MM.1S (cell line): Measurements from ENCODE around the gene RPTOR.

Experiments
- DNase-seq: peaks from one replicate; pipeline ENCODE4 v3.0.0-alpha.2; 2015
- H2AFZ ChIP-seq: fragments of 300-600 bp; sonication (generic); 2 replicates; pipeline ENCODE4 v1.6.0; 2016; ENCODE audit warnings: antibody characterized with exemption, low read length
- H3F3A ChIP-seq: fragments of 300-600 bp; sonication (generic); 2 replicates; pipeline ENCODE4 v1.6.1; 2016; ENCODE audit warnings: mild to moderate bottlenecking, antibody characterized with exemption, low read length, moderate library complexity, mixed read lengths; ENCODE audit not compliant: insufficient read depth
- H3K27ac ChIP-seq: fragments of 300-600 bp; sonication (generic); 2 replicates; pipeline ENCODE4 v1.5.1; 2016; ENCODE audit warnings: mild to moderate bottlenecking, low read length
- H3K27me3 ChIP-seq: fragments of 300-600 bp; sonication (generic); replicated peaks from 2 replicates; pipeline ENCODE4 v1.6.0; 2016; ENCODE audit warnings: low read length; ENCODE audit not compliant: insufficient read depth
- H3K36me3 ChIP-seq: fragments of 300-600 bp; sonication (generic); replicated peaks from 2 replicates; pipeline ENCODE4 v1.6.1; 2016; ENCODE audit warnings: mild to moderate bottlenecking, low read length, mixed read lengths; ENCODE audit not compliant: insufficient read depth
- H3K4me1 ChIP-seq: fragments of 300-600 bp; sonication (generic); 2 replicates; pipeline ENCODE4 v1.6.1; 2016; ENCODE audit warnings: low read length, mixed read lengths
- H3K4me2 ChIP-seq: fragments of 300-600 bp; sonication (generic); 2 replicates; pipeline ENCODE4 v1.6.0; 2016; ENCODE audit warnings: low read depth, low read length
- H3K4me3 ChIP-seq: fragments of 300-600 bp; sonication (generic); 2 replicates; pipeline ENCODE4 v1.5.1; 2016; ENCODE audit warnings: low read length, mixed read lengths
- H3K79me2 ChIP-seq: fragments of 300-600 bp; sonication (generic); 2 replicates; pipeline ENCODE4 v1.6.1; 2016; ENCODE audit warnings: mixed run types, low read length, mixed read lengths
- H3K9ac ChIP-seq: fragments of 300-600 bp; sonication (generic); 2 replicates; pipeline ENCODE4 v1.6.1; 2016; ENCODE audit warnings: low read length, mixed read lengths
- H3K9me2 ChIP-seq: fragments of 300-600 bp; sonication (generic); replicated peaks from 2 replicates; pipeline ENCODE4 v1.6.1; 2016; ENCODE audit warnings: mild to moderate bottlenecking, low read length, mixed read lengths; ENCODE audit not compliant: insufficient read depth
- H3K9me3 ChIP-seq: fragments of 300-600 bp; sonication (generic); replicated peaks from 2 replicates; pipeline ENCODE4 v1.6.1; 2016; ENCODE audit warnings: mild to moderate bottlenecking, low read length, mixed read lengths; ENCODE audit not compliant: insufficient read depth
- H4K20me1 ChIP-seq: fragments of 300-600 bp; sonication (generic); 2 replicates; pipeline ENCODE4 v1.6.1; 2016; ENCODE audit warnings: mild to moderate bottlenecking, low read length, moderate library complexity, mixed read lengths; ENCODE audit not compliant: insufficient read depth
- EZH2 ChIP-seq: fragments of 300-600 bp; sonication (generic); optimal IDR thresholded peaks from 2 replicates; pipeline ENCODE3; 2017; ENCODE audit warnings: low read depth, mild to moderate bottlenecking, antibody characterized with exemption, low read length, mixed read lengths
- EZH2phosphoT487 ChIP-seq: fragments of 300-600 bp; sonication (generic); IDR thresholded peaks from 2 replicates; pipeline ENCODE4 v1.6.1; 2018; ENCODE audit warnings: antibody characterized with exemption, low read length
- TF ChIP-seq, protein P1 (sequence below): fragments of 300-600 bp; sonication (generic); IDR thresholded peaks from 2 replicates; pipeline ENCODE4 v1.5.1; 2016; ENCODE audit warnings: antibody characterized with exemption, low read length, mixed read lengths

Gene RPTOR

DNA sequence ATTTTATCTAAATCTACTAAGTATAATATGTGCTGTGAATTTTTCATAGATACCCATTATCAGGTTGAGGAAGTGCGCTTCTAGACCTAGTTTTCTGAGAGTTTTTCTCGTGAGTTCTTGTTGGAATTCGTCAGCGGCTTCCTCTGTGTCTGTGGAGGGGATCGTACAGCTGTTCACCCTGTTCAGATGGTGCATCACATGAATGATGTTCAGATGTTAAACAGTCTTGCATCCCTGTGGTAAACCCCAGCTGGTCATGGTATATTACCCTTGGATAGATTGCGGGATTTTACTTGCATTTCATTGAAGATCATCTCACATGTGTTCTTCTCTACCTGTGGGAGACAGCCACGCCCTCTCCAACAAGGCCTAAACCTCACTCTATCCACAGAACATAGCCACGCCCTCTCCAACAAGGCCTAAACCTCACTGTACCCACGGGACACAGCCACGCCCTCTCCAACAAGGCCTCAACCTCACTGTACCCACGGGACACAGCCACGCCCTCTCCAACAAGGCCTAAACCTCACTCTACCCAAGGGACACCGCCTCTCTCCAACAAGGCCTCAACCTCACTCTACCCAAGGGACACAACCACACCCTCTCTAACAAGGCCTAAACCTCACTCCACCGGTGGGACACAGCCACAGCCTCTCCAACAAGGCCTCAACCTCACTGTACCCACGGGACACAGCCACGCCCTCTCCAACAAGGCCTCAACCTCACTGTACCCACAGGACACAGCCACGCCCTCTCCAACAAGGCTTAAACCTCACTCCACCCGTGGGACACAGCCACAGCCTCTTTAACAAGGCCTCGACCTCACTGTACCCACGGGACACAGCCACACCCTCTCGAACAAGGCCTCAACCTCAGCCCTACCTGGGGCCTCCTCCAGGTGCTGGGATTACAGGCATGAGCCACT is 266.8 kb downstream of the RPTOR start:
- Histone ChIP-seq H3K36me3 (no peaks in the 10 kb centered on the region), H3K79me2 (no peaks in the 10 kb centered on the region), H3K4me1 (no peaks in the 10 kb centered on the region), H4K20me1 (no peaks in the 10 kb centered on the region), H3K27ac (no peak overlapping the region), H2AFZ (no peak overlapping the region), H3F3A (no peaks in the 10 kb centered on the region), H3K9me3 (no peaks in the 10 kb centered on the region), H3K4me3 (no peak overlapping the region), H3K9me2 (no peaks in the 10 kb centered on the region), H3K9ac (no peak overlapping the region), H3K4me2 (no peak overlapping the region), H3K27me3 (no peaks in the 10 kb centered on the region)
- DNase-seq, result no peak
- TF ChIP-seq EZH2, result no peak
- no peak for TF ChIP-seq EZH2phosphoT487
- TF ChIP-seq, protein P1, sequence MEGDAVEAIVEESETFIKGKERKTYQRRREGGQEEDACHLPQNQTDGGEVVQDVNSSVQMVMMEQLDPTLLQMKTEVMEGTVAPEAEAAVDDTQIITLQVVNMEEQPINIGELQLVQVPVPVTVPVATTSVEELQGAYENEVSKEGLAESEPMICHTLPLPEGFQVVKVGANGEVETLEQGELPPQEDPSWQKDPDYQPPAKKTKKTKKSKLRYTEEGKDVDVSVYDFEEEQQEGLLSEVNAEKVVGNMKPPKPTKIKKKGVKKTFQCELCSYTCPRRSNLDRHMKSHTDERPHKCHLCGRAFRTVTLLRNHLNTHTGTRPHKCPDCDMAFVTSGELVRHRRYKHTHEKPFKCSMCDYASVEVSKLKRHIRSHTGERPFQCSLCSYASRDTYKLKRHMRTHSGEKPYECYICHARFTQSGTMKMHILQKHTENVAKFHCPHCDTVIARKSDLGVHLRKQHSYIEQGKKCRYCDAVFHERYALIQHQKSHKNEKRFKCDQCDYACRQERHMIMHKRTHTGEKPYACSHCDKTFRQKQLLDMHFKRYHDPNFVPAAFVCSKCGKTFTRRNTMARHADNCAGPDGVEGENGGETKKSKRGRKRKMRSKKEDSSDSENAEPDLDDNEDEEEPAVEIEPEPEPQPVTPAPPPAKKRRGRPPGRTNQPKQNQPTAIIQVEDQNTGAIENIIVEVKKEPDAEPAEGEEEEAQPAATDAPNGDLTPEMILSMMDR, result no peak

DNA sequence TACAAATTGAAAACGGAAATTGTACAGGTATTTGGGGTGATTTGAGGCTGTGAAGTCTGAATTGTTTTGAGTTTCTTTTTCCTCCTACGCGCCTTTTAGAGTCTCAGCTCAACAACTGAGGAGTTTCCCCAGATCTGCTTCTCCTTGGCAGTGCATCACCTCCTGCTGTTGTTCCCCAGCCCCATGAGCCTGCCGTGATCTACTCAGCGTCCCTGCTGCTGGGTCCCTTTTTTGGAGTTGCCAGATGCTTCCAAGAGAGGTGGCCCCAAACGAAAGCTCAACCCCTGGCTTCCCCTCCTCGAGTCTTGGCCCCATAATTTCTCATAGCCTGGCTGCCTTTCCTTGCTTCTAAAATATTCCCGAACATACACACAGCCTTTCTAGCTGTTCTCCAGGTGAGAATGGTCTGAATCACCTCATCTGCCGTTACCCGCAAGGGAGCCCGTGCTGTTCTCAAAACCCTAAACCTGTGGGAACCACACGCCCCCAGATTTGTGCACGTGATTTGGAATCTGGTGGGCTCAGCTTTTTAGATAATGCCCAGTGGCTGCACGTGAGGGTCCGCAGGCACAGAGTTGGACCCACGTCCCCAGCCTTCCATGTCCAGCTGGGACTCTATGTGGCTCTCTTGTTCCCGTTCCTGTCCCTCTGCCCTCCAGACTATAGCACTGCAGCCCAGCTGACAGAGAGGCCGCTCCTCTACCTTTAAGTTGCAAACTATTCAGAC is 267.9 kb downstream of the RPTOR start:
- no peak overlapping the region for H3K27ac ChIP-seq
- no peaks in the 10 kb centered on the region for H3K79me2 ChIP-seq
- no peaks in the 10 kb centered on the region for H3K9me2 ChIP-seq
- no peak overlapping the region for H3K4me2 ChIP-seq
- H4K20me1 ChIP-seq, result no peaks in the 10 kb centered on the region
- H3K4me3 ChIP-seq, result no peak overlapping the region
- no peak overlapping the region for H2AFZ ChIP-seq
- H3K4me1 ChIP-seq, result no peaks in the 10 kb centered on the region
- no peaks in the 10 kb centered on the region for H3K27me3 ChIP-seq
- DNase-seq, result no peak
- H3F3A ChIP-seq, result no peaks in the 10 kb centered on the region
- H3K9me3 ChIP-seq, result no peaks in the 10 kb centered on the region
- TF ChIP-seq, protein P1, result no peak
- no peak for TF ChIP-seq EZH2phosphoT487
- no peak for TF ChIP-seq EZH2
- H3K36me3 ChIP-seq, result no peaks in the 10 kb centered on the region
- H3K9ac ChIP-seq, result no peak overlapping the region

DNA sequence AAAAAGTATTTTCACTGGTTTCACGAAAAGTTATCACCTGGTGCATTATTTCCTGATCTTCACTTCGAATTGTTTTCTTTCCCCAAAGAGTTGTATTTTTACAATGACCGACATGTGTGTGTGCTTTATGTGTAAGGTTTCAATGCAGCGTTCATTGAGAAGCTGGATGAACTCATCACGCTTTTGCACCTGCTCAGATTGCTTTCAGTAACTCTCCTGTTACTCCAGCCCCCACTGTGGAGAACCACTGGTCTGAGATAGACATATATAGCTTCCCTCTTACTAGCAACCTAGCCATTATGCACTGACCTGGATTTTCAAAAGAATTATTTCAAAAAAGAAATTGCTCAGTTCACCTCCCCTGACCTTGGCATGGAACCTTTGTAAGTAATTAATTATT is 268.7 kb downstream of the RPTOR start:
- no peaks in the 10 kb centered on the region for H3K36me3 ChIP-seq
- H3K27me3 ChIP-seq, result no peaks in the 10 kb centered on the region
- no peak overlapping the region for H3K9ac ChIP-seq
- H3K9me3 ChIP-seq, result no peaks in the 10 kb centered on the region
- no peak overlapping the region for H2AFZ ChIP-seq
- TF ChIP-seq, protein P1, result no peak
- TF ChIP-seq EZH2phosphoT487, result no peak
- no peak for TF ChIP-seq EZH2
- no peaks in the 10 kb centered on the region for H4K20me1 ChIP-seq
- H3K4me2 ChIP-seq, result no peak overlapping the region
- H3F3A ChIP-seq, result no peaks in the 10 kb centered on the region
- H3K79me2 ChIP-seq, result no peaks in the 10 kb centered on the region
- H3K27ac ChIP-seq, result no peak overlapping the region
- no peaks in the 10 kb centered on the region for H3K4me1 ChIP-seq
- H3K4me3 ChIP-seq, result no peak overlapping the region
- DNase-seq, result no peak
- H3K9me2 ChIP-seq, result no peaks in the 10 kb centered on the region
